ENCODE results near the gene NAB2. TPM values are rescaled to one million over a fixed set of nuclear protein-coding genes. Genes with fewer than 3 reads are reported as not detected.
"Not testable (repeated sequence)": the region's sequence is repeated elsewhere in the genome, so short reads cannot be mapped to it uniquely, and the experiment has no call there.

NAB2 gene
- total RNA-seq, 1 donor from 2014 or later: 10.9 TPM

DNA sequence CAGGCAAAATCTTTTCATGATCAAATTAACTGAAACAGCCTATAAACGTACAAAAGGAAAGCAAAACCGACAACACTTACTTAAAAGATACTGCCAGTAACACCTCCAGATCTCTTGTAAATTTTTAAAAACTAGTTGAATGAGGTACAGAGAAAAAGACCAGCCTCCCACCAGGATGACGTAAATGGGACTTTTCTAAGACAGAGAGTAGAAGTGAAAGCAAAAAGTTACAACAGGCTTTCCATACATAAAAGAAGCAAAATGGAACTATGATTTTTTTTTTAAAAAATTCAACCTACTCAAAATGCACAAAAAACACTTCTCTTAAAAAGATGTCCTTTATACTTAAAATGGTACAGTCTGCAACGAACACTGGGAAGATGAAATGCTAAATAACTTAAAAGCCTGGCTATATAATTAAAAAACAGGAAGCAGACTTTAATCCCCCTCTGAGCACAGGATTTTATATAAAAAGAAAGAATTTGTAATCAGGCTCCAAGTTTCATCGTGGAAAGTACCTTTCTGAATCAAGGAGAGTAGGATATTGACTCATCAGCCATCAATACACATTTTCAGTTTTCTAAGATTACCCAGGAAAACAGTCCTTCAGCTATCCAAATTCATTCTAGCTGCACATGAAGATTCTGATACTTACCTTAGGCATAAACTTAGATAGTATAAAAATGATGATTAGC, 24.8 kb upstream of the NAB2 start:
- intact Hi-C loops (cut with micrococcal nuclease): no loop called here
- ATAC-seq: no peak
- no peak for DNase-seq

DNA sequence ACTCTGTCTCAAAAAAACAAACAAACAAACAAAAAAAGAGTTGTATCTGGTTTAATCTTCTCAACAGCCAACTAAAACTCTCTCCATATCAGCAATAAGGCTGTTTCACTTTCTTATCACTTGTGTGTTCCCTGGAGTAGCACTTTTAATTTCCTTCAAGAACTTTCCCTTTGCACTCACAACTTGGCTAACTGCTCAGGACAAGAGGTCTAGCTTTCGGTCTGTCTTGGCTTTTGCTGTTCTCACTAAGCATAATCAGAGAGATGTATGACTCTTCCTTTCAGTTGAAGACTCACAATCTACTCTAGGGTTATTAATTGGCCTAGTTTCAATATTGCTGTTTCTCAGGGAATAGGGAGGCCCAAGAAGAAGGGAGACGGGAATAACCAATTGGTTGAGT, 22.7 kb upstream of the NAB2 start:
- DNase-seq: no peak
- intact Hi-C loops (cut with micrococcal nuclease): no loop called here
- ATAC-seq: no peak

DNA sequence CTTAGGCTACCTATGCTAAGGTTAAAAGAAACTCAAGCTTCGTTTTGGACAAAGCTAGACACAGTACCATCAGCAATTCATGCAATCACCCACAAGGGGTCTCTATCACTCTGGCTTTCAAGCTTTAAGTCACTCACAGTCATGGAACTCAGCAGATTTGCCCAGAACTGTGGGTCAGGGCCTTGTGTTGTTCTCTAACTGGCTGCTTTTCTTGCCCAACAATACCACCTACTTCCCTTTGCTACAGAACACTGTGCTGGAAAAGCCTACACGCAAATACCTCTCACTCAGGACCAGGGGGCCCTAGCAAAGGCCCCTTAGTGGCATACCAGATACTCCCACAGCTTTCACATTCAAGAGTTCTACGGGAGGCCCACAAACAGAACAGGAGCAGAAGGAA, 19.4 kb upstream of the NAB2 start:
- DNase-seq: no peak
- intact Hi-C loops (cut with micrococcal nuclease): loop anchor here (2.0 kb wide), 1 partner anchor 43 kb away; no protein-coding TSS in a partner anchor
- ATAC-seq: peak; percentile 95

DNA sequence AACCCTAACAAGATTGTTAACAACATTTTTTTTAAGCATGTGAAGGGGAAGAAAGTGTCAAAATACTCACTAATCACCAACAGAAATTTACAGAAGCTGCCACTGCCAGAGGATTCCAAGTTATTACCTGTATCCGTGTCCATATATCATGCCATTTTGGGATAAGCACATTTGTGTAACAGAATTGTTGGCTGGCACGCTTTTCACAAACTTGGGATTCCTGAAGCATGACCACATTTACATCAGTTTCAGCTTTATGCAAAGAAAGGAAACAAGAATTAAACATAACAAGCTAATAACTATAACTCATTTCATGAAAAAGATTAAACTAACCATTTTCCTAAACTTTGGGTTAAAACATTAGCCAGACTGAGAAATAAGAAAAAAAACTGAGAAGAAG, 16.3 kb upstream of the NAB2 start:
- no peak for ATAC-seq
- DNase-seq: no peak
- intact Hi-C loops (cut with micrococcal nuclease): no loop called here

DNA sequence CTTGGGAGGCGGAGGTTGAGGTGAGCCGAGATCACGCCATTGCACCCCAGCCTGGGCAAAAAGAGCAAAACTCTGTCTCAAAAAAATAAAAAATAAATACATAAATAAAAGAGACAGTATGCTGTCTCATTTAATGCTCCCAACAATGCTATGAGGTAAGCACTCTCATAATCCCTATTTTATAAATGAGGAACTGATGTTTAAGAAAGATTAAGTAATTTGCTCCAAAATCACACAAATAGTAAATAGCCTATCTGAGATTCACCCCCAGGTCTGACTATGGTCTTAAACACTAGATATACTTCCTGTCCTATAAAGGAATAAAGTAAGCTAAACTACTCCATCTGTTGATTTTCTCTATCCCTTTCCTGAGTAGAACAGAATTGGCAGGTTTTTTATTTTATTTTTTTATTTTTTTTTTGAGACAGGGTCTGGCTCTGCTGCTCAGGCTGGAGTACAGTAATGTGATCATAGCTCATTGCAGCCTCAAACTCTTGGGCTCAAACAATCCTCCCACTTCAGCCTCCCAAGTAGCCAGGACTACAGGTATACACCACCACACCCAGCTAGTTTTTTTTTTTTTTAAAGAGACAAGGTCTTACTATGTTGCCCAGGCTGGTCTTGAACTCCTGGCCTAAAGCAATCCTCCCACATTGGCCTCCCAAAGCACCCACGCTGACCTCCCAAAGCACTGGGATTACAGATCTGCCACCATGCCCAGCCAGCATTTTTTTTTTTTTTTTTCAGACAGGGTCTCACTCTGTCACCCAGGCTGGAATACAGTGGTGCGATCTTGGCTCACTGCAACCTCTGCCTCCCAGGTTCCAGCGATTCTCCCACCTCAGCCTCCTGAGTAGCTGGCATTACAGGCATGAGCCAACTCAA, 15.1 kb upstream of the NAB2 start:
- DNase-seq; ATAC-seq; intact Hi-C loops (cut with micrococcal nuclease): not testable (repeated sequence)

DNA sequence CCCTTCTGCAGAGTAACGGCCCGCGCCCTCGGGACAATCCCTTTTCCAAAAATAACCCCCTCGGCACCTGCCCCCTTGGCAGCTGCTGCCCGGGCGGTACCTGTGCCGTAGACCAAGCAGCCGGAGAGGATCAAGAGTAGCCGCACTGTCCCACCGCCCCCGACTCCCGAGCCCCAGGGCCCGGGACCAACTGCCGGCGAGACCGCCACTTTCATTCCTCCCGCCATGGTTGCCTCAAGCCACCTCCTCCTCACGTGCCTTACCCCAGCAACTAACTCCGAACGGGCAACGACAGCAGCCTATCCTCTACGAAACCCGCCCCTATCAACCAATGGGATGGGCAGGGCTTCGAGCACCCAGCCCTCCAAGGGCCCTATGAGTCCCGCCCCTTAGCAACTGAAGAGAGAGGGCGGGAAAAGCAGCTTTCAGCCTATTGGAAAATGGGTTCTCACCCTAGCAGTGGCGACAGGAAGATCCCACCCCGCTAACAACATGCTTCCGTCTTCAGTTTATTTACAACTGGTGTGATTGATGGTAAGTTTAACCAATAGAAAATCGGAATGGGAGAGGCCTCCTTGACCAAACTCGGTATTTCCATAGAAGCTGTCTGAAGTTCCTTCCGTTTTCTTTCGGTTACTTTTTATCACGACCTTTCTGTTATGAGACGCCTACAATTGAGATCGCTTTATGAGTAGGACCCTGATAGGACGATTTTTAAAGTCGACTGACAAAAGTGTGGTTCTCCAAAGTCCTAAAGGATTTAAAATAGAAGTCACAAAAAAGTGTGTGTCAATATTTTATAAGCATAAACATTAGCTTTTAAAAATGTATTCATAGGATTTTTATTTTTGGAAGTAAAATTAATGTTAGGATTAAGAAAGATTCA, 10.2 kb upstream of the NAB2 start, which contains the start of gene NEMP1:
Gene NEMP1, minus strand, starts transcription at position 273 of the 886 bp plus-strand sequence. Its CDS starts 46 bp downstream, at position 227.
- intact Hi-C loops (cut with micrococcal nuclease): no loop called here
- peak; percentile 94 for DNase-seq
- peak; percentile 100 for ATAC-seq

DNA sequence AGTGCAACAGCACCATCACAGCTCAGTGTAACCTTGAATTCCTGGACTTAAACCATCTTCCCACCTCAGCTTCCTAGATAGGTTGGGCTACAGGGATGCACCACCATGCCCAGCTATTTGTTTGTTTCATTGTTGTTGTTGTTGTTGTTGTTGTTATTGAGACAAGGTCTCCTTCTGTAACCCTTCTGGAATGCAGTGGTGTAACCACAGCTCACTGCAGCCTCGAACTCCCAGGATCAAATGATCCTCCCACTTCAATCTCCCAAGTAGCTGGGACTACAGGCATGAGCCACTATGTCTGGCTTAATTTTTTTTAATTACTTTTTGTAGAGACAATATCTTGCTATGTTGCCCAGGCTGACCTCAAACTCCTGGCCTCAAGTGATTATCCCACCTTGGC, 9.1 kb upstream of the NAB2 start:
- intact Hi-C loops (cut with micrococcal nuclease): no loop called here
- DNase-seq (no peak), ATAC-seq (no peak)

DNA sequence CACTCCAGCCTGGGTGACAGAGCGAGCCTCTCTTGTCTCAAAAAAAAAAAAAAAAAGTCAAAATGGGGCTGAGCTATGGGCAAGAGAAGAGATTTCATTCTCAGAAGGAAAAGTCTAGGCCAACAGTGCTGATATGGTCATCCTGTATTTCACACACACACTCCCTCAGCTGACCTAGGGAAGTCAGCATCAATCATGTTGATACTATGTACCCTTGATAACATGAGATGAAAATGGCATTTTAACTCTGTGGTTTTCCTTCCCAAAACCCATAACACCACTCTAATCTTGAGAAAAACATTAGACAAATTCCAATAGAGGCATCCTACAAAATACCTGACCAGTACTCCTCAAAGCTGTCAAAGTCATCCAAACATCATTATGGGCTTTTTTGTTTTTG, 8.1 kb upstream of the NAB2 start:
- intact Hi-C loops (cut with micrococcal nuclease): no loop called here
- DNase-seq (no peak), ATAC-seq (no peak)

DNA sequence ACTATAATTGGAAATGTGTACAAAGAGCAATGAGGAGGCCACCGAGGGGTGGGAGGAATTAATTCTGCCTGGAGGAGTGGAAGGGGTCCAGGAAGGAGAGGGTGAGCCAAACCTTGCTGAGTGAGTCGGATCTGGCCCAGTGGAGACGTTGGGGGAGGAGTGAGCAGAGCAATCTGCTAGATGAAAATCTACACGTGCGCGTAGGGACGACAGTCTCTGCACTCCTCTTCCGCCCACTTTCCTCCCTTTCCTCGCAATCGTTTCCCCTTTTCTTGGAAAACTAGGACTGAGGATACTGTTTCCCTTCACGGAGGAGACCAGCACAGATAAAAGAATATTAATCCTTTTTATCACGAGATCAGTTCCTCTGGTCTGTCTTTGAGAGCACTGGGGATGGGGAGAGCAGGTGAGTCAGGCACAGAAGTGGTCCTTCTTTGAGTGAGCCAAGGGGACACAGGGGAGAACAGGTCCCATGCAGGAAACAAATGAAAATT, 2.9 kb upstream of the NAB2 start:
- intact Hi-C loops (cut with micrococcal nuclease): no loop called here
- no peak for ATAC-seq
- DNase-seq: no peak

DNA sequence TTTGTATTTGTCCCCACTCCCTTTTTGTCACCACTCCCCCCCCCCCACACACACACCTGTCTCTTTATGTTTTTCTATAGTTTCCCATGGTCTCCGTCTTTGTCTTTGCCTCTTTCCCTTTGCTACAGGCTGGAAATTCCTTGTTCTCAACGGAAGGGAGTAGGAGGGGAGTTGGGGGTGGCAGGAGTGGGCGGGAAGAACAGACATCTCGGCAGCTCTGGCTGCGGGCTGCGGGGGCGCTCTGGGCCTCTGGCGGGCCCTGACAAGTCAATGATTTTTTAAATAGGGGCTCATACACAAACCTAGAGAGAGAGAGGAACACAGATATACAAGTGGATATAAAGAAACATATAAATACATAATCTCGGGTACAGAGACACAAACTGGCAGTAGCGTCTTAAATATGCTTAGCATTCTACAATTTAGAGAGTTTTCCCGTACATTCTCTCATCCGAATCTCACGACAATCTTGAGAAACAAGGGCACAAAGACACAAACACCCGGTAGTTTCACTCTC, 2.4 kb upstream of the NAB2 start:
- intact Hi-C loops (cut with micrococcal nuclease): no loop called here
- DNase-seq (peak; percentile 82), ATAC-seq (peak; percentile 12)

DNA sequence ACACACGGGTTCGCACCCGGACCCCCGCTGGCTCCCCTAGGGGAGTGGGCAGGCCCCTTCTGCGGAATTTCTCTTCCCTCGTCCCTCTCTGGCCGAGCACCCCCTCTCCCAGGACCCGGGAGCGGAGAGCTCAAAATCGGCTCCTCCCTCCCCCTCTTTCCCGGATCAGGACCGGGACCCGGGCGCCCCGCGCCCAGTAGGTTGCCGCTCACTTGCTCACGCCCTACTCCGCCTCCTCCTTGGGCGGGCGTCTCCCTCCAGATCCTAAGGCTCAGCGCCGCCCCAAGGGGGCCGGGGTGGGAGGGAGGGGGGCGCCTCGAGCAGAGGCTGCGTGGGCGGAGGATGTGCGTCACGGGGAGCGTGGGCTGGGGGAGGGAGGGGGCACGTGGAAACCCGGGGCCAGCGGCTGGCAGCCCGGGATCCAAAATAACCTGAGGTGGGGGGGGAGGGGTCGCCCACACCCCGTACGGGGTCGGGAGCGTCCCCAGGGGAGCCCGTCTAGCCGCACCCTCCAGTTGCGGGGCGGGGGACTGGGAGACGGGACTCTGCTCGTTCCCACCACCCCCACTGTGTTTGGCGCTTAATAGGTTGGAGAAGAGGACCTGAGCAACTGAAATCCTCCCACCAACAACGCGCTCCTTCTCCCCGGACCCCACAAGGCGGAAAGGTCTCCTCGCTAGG, 1.8 kb upstream of the NAB2 start:
- intact Hi-C loops (cut with micrococcal nuclease): no loop called here
- peak; percentile 94 for DNase-seq
- ATAC-seq: peak; percentile 69

DNA sequence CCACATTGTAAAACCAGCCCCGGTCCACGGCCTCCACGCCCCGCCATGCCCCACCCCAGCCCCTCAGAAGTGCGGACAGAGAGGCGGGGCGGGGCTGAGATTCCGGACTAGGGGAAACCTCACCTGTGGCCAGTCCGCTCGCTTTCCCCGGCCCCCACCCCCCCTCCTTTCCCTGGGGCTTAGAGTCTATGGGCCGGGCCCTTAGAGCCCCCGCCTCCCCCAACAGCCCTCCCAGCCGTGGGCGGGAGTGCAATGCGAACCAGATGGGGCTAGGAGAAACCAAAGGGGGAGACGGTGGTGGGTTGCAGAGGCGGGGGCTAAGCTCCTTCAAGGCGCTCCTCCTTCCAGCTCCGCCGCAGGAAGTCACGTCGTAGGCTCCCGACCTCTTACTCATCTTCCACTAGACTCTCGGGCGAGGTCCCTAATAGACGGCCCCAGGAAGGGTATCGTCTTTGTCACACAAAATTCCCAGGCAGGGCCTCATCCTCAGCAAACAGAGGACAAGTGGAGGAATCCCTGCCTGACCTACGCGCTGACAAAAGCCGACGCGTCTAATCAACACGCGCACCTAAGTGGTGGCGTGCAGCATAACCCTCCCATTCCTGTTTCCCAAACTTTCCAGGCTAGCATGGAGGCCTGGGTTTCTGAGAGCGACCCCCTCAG, 1.1 kb upstream of the NAB2 start:
- peak; percentile 62 for ATAC-seq
- intact Hi-C loops (cut with micrococcal nuclease): no loop called here

DNA sequence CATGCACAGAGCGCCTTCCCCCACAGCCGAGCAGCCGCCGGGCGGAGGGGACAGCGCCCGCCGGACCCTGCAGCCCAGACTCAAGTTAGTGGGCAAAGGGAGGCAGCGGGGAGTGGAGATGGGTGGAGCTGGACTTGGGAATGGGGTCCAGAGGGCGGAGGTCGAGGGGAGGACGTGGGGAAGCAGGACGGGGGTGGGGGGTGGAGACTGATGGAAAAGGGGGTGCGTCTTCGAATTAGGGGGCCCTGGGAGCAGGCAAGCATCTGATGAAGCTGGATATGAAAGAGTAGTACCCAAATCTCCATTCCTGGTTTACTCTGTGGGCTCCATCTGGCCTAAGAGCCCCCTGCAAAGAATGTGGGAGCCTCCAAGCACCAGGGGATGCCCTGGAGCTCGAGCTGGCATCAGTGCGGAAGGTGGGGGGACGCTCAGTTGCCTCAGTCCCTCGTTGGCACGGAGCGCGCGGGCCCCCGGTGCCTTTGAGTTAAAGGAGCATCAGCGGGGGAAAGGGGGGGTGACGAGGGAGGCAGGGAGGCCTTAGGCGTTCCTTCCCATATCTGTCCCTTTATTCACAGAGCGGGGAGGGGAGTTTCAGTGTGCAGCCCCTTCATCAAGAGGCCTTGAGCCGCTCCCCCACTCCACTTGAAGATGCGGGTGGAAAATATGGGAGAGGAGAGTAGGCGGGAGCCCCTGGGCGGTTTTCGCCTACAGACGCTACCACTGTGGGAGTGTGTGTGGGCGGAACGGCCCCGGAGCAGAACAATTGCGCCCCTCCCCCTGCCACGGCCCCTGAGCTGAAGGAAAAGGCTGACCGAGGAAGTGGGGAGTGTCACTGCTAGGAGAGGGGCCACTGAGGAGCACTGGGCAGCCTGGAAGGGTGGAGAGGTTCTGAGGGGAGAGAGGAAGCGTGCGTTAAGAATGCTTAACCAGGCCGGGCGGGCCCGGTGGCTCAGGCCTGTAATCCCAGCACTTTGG, 644 bp downstream of the NAB2 start:
- intact Hi-C loops (cut with micrococcal nuclease): no loop called here
- DNase-seq: peak; percentile 85
- peak; percentile 7 for ATAC-seq

More for the DNA sequence above, 1.1 kb upstream of the NAB2 start:
- peak; percentile 90 for DNase-seq

DNA sequence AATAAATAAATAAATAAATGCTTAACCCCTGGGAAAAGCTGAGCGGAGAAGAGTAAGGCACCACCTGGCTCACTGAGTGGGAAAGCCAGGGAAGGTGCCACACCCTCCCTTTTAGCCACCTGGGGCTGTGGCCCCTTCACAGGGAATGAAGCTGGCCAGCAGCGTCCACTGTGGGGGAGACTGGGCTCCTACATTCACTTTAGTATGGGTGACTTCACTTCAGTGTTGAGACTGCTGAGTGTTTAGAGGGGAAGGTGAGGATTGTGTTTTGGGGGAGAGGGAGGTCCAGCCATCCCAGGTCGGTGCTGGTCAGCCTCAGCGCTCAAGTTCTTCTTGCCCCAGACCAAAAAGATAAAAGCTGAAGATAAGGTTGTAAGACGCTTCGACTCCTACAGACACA, 1.6 kb downstream of the NAB2 start:
- intact Hi-C loops (cut with micrococcal nuclease): no loop called here
- no peak for ATAC-seq
- no peak for DNase-seq

DNA sequence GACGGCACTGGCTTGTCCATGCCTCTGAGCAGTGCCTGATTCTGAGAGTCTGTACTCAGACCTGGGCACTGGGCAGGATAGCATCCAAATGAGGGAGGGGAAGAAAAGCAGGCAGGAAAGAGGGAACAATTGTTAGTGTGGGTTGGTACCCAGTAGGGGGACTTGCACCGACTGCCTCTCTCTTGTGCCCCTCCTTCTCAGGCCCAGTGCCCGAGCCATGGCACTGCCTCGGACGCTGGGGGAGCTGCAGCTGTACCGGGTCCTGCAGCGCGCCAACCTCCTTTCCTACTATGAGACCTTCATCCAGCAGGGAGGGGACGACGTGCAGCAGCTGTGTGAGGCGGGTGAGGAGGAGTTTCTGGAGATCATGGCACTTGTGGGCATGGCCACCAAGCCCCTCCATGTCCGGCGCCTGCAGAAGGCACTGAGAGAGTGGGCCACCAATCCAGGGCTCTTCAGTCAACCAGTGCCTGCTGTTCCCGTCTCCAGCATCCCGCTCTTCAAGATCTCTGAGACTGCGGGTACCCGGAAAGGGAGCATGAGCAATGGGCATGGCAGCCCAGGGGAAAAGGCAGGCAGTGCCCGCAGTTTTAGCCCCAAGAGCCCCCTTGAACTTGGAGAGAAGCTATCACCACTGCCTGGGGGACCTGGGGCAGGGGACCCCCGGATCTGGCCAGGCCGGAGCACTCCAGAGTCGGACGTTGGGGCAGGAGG, 2.2 kb downstream of the NAB2 start:
- no peak for ATAC-seq
- DNase-seq: no peak
- intact Hi-C loops (cut with micrococcal nuclease): no loop called here

Data from left ventricle myocardium superior (tissue), 1 donor.